ENCODE data around the gene ALDH3B2. TPM values are rescaled to one million over a fixed set of nuclear protein-coding genes. Genes with fewer than 3 reads are reported as not detected.
"Not testable (repeated sequence)": the region's sequence is repeated elsewhere in the genome, so short reads cannot be mapped to it uniquely, and the experiment has no call there.

The ALDH3B2 gene
- total RNA-seq, 1 donor from 2014 or later, result 3.1 TPM

DNA sequence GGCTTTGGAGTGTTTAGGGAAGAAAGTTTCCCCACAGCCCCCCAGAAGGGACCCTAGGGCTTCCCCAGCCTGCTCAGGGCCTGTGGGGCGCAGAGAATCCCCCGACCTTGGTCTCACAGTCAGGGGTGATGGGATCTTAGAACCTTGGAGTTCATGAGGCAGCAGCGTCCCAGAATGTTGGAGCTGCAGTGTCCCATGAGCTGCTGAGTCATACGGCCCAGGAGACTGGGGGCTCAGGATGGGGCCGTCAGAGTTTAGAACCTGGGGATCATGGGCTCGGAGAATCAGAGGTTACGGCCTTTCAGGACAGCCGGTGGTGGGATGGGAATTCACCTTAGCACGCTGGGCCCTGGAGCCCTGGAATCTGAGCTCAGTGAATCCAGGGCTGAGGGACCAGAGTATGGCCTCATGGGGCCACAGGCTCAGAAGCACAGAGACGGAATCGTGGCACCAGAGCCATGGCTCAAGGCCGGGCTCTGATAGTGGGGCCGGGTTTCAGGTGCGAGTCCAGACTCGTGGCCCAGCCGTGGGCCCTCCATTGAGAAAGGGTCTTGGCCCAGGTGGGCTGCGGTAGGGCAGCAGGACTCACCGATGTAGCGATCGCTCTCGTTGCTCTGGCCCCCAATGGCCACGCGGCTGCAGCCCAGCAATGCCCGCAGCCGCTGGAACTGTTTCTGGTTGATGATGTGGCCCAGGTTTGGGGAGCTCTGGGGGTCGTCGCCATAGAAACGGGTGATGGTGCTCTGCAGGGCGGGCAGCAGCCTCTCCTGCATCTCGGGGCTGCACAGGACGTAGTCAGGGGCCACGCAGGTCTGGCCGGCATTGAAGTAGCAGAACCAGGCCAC is 9.5 kb downstream of the ALDH3B2 start:
- no peaks in the 10 kb centered on the region for H3K36me3 Mint-ChIP-seq
- H3K9me3 Mint-ChIP-seq, result no peaks in the 10 kb centered on the region
- no peaks in the 10 kb centered on the region for H3K27me3 Mint-ChIP-seq (ENCODE audit: low read depth)
- TF ChIP-seq CTCF (IDR thresholded peaks at IDR 0.05; ENCODE audit: unreplicated experiment), result no peak
- no peak for DNase-seq (ENCODE audit: low spot score in 2 of 2, unreplicated experiment in 2 of 2)
- H3K27ac Mint-ChIP-seq, result no peak overlapping the region
- H3K4me1 Mint-ChIP-seq, result no peaks in the 10 kb centered on the region
- no peak overlapping the region for H3K4me3 Mint-ChIP-seq

DNA sequence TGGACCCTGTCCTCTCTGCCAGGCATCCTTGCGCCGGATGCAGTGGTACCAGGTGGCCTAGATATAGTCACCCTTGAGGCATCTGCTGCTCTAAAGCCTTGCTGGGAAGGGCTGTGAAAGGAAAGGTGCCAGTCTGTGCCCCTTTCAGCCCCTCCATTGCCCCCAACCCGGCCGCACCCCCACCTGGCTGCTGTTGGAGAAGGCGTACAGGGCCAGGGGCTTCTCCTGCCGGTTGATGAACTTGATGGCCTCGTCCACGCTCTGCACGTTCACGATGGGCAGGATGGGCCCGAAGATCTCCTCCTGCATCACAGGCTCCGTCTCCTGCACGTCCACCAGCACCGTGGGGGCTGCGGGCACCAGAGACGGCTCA is 10.2 kb downstream of the ALDH3B2 start:
- no peak for DNase-seq (ENCODE audit: low spot score in 2 of 2, unreplicated experiment in 2 of 2)
- H3K27ac Mint-ChIP-seq, result no peak overlapping the region
- no peaks in the 10 kb centered on the region for H3K9me3 Mint-ChIP-seq
- no peaks in the 10 kb centered on the region for H3K4me1 Mint-ChIP-seq
- no peaks in the 10 kb centered on the region for H3K36me3 Mint-ChIP-seq
- no peak overlapping the region for H3K4me3 Mint-ChIP-seq
- TF ChIP-seq CTCF (IDR thresholded peaks at IDR 0.05; ENCODE audit: unreplicated experiment), result no peak
- no peaks in the 10 kb centered on the region for H3K27me3 Mint-ChIP-seq (ENCODE audit: low read depth)

- no peak for TF ChIP-seq CTCF (IDR thresholded peaks at IDR 0.05; ENCODE audit: unreplicated experiment)
These were observed 10.8 kb downstream of the ALDH3B2 start for GRCh38 chr11:67663532-67664212.

DNA sequence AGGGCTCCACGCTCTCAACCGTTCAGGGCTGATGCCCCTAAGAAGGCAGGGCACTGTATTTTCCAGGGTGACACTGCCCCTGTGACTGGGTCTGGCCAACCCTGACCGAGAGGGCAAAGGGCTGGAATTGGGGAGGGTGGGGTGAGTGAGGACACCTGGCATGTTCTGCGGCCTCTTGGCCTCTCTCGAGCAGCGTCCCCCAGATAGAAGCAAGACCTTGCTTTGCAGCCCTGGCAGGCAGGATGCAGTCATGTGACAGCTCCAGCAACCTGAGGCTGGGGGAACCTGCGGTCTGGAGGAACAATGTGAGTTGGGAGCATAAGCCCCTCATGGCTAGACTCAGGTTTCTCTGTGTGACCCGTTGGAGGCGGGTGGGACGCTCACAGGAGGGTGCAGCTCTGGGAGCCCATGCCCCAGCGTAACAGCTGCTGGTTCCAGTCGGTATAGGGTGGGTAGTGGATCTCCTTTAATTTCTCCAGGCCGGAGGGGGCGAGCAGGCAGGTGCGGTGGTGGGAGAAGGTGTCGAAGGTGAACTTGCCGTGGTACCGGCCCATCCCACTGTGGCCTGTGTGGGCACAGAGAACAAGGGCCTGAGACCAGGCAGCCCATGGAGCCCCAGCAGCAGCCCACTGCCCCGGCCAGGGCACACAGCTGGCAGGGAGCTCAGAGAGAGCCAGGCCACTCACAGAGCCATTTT is 11.4 kb downstream of the ALDH3B2 start:
- H3K9me3 Mint-ChIP-seq, result no peaks in the 10 kb centered on the region
- peaks cover 6% of the 10 kb centered on the region for H3K4me1 Mint-ChIP-seq
- H3K27ac Mint-ChIP-seq, result no peak overlapping the region
- H3K27me3 Mint-ChIP-seq (ENCODE audit: low read depth), result no peaks in the 10 kb centered on the region
- DNase-seq (ENCODE audit: low spot score in 2 of 2, unreplicated experiment in 2 of 2), result no peak
- no peak for TF ChIP-seq CTCF (IDR thresholded peaks at IDR 0.05; ENCODE audit: unreplicated experiment)
- no peaks in the 10 kb centered on the region for H3K36me3 Mint-ChIP-seq
- H3K4me3 Mint-ChIP-seq, result no peak overlapping the region

More at GRCh38 chr11:67663532-67664212, 10.8 kb downstream of the ALDH3B2 start:
- no peak overlapping the region for H3K27ac Mint-ChIP-seq
- H3K4me1 Mint-ChIP-seq, result peaks cover 4% of the 10 kb centered on the region
- H3K9me3 Mint-ChIP-seq, result no peaks in the 10 kb centered on the region
- H3K4me3 Mint-ChIP-seq, result no peak overlapping the region
- DNase-seq (ENCODE audit: low spot score in 2 of 2, unreplicated experiment in 2 of 2), result no peak
- H3K36me3 Mint-ChIP-seq, result no peaks in the 10 kb centered on the region
- no peaks in the 10 kb centered on the region for H3K27me3 Mint-ChIP-seq (ENCODE audit: low read depth)

DNA sequence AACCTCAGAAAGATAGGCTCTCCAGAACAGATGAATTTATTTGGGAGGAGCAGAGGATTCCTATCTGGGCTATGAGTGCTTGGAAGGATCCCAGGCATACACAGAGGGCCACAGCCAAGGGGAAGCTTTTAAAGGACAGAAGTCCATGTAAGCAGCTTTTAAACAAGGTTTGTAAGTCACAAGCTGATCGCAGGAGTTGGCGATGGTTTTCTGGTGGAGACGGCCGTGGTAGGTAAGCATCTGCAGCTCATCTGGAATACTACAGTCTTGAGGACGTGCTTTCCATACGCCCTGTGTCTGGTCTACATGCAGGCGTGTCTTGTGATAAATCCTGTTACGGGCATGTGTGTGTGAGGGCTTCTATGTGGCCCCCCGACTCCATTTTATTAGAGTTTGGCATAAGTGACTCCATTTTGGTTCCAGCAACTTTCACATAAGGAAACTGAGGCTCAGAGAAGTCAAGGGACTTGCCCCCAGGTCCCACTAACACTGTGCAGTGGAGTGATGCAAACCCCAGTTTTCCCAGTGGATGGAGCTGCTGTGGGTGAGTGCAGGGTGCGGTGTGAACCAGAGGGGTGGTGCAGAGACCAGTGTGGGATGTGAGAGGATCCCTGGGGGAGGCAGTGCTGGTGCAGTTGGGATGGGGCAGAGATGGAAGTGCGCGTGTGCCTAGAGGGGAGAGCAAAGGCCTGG is 12.1 kb downstream of the ALDH3B2 start:
- TF ChIP-seq CTCF (IDR thresholded peaks at IDR 0.05; ENCODE audit: unreplicated experiment), result no peak
- Mint-ChIP-seq H3K4me3 (no peak overlapping the region), H3K36me3 (no peaks in the 10 kb centered on the region), H3K27me3 (ENCODE audit: low read depth) (no peaks in the 10 kb centered on the region), H3K4me1 (peaks cover 6% of the 10 kb centered on the region), H3K9me3 (no peaks in the 10 kb centered on the region), H3K27ac (no peak overlapping the region)
- DNase-seq (ENCODE audit: low spot score in 2 of 2, unreplicated experiment in 2 of 2), result no peak

DNA sequence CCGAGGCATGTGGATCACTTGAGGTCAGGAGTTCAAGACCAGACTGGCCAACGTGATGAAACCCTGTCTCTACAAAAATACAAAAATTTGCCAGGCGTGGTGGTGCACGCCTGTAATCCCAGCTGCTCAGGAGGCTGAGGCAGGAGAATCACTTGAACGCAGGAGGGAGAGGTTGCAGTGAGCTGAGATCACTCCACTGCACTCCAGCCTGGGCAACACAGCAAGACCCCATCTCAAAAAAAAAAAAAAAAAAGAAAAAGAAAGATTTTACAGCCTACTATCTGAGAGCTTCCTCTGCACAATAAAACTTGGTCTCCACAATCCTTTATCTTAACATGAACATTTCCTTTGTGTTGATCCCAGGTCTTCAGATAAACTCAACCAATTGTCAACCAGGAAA is 13.7 kb downstream of the ALDH3B2 start:
- not testable (repeated sequence) for H3K4me3 Mint-ChIP-seq; H3K9me3 Mint-ChIP-seq; DNase-seq (ENCODE audit: low spot score in 2 of 2, unreplicated experiment in 2 of 2); H3K36me3 Mint-ChIP-seq; H3K27ac Mint-ChIP-seq; H3K4me1 Mint-ChIP-seq; H3K27me3 Mint-ChIP-seq (ENCODE audit: low read depth)

- not testable (repeated sequence) for H3K27ac Mint-ChIP-seq; H3K9me3 Mint-ChIP-seq; H3K36me3 Mint-ChIP-seq; H3K4me1 Mint-ChIP-seq; H3K4me3 Mint-ChIP-seq; DNase-seq (ENCODE audit: low spot score in 2 of 2, unreplicated experiment in 2 of 2); H3K27me3 Mint-ChIP-seq (ENCODE audit: low read depth)
These were observed 14.7 kb downstream of the ALDH3B2 start for GRCh38 chr11:67659651-67660165.

All from mesothelial cell of epicardium (in vitro differentiated cells).